Neural progenitor cell (in vitro differentiated cells): ENCODE results near the gene ARFGAP3. TPM values are rescaled to one million over a fixed set of nuclear protein-coding genes. Genes with fewer than 3 reads are reported as not detected.

Experiments used
- DNase-seq: peaks from one replicate; pipeline ENCODE4 v3.0.0-alpha.2; 2016; ENCODE audit warnings: low spot score
- H2AFZ ChIP-seq: fragments of 200-600 bp; sonication (generic); replicated peaks from 2 replicates; pipeline ENCODE4 v1.6.1; 2016; ENCODE audit warnings: antibody characterized with exemption
- H3F3A ChIP-seq: fragments of 200-600 bp; sonication (generic); 2 replicates; pipeline ENCODE4 v1.6.1; 2016; ENCODE audit warnings: antibody characterized with exemption, low read depth
- H3K27ac ChIP-seq: fragments of 200-600 bp; sonication (generic); 2 replicates; pipeline ENCODE4 v1.5.1; 2016; ENCODE audit warnings: mild to moderate bottlenecking
- H3K27me3 ChIP-seq: fragments of 200-600 bp; sonication (generic); 2 replicates; pipeline ENCODE4 v1.6.1; 2016; ENCODE audit warnings: mild to moderate bottlenecking, moderate library complexity
- H3K36me3 ChIP-seq: fragments of 200-600 bp; sonication (generic); 2 replicates; pipeline ENCODE4 v1.5.1; 2016
- H3K4me1 ChIP-seq: fragments of 200-600 bp; sonication (generic); 2 replicates; pipeline ENCODE4 v1.6.1; 2016; ENCODE audit warnings: mixed run types
- H3K4me2 ChIP-seq: fragments of 200-600 bp; sonication (generic); 2 replicates; pipeline ENCODE4 v1.6.1; 2016
- H3K4me3 ChIP-seq: fragments of 200-600 bp; sonication (generic); 2 replicates; pipeline ENCODE4 v1.5.1; 2016
- H3K79me2 ChIP-seq: fragments of 200-600 bp; sonication (generic); 2 replicates; pipeline ENCODE4 v1.6.1; 2016; ENCODE audit warnings: low read depth
- H3K9ac ChIP-seq: fragments of 200-600 bp; sonication (generic); 2 replicates; pipeline ENCODE4 v1.6.1; 2016
- H3K9me3 ChIP-seq: fragments of 200-600 bp; sonication (generic); 2 replicates; pipeline ENCODE4 v1.5.1; 2016; ENCODE audit warnings: low read depth
- H4K20me1 ChIP-seq: fragments of 200-600 bp; sonication (generic); 2 replicates; pipeline ENCODE4 v1.6.1; 2016; ENCODE audit warnings: low read depth
- H3K27ac Mint-ChIP-seq: 3 replicates; pipeline ENCODE4 v1.8.0; 2021; ENCODE audit warnings: mixed read lengths
- H3K27me3 Mint-ChIP-seq: 2 replicates; pipeline ENCODE4 v1.8.0; 2022; ENCODE audit warnings: low read depth, mild to moderate bottlenecking, inconsistent platforms, moderate library complexity, mixed read lengths; ENCODE audit not compliant: insufficient read depth
- H3K36me3 Mint-ChIP-seq: 3 replicates; pipeline ENCODE4 v1.8.0; 2021; ENCODE audit warnings: mixed read lengths
- H3K4me1 Mint-ChIP-seq: 3 replicates; pipeline ENCODE4 v1.8.0; 2021; ENCODE audit warnings: mixed read lengths
- H3K4me3 Mint-ChIP-seq: 3 replicates; pipeline ENCODE4 v1.8.0; 2021; ENCODE audit warnings: mild to moderate bottlenecking, moderate library complexity, mixed read lengths
- H3K9me3 Mint-ChIP-seq: 3 replicates; pipeline ENCODE4 v1.8.0; 2020; ENCODE audit warnings: mixed read lengths
- EZH2 ChIP-seq: fragments of 200-600 bp; sonication (generic); IDR thresholded peaks from 2 replicates; pipeline ENCODE4 v1.6.1; 2017; ENCODE audit warnings: antibody characterized with exemption, mild to moderate bottlenecking, moderate library complexity
- EZH2phosphoT487 ChIP-seq: fragments of 200-600 bp; sonication (generic); IDR thresholded peaks from 2 replicates; pipeline ENCODE4 v1.6.1; 2017; ENCODE audit warnings: antibody characterized with exemption
- total RNA-seq: library from RNA; depleted of rRNA; stranded (reverse); fragments of >200 nt; gene quantifications from 2 replicates; pipeline ENCODE4 v1.2.3, GENCODE V29; 2015; ENCODE audit warnings: low replicate concordance
- TF ChIP-seq, protein P1 (sequence below): fragments of 200-600 bp; sonication (generic); IDR thresholded peaks from 2 replicates; pipeline ENCODE4 v1.5.1; 2017; ENCODE audit warnings: antibody characterized with exemption, mild to moderate bottlenecking

Gene ARFGAP3
- total RNA-seq, 1 donor from 2014 or later = 53.9 TPM

- H3K4me3 Mint-ChIP-seq = no peak overlapping the region
- no peaks in the 10 kb centered on the region for H3K4me1 Mint-ChIP-seq
- H3K9ac ChIP-seq = no peak overlapping the region
- no peaks in the 10 kb centered on the region for H3K36me3 ChIP-seq
- DNase-seq = no peak
- H3K27ac ChIP-seq = no peak overlapping the region
- H3K27ac Mint-ChIP-seq = no peak overlapping the region
- H3K4me2 ChIP-seq = no peak overlapping the region
- TF ChIP-seq EZH2phosphoT487 (no peak), EZH2 (no peak)
- TF ChIP-seq, protein P1, sequence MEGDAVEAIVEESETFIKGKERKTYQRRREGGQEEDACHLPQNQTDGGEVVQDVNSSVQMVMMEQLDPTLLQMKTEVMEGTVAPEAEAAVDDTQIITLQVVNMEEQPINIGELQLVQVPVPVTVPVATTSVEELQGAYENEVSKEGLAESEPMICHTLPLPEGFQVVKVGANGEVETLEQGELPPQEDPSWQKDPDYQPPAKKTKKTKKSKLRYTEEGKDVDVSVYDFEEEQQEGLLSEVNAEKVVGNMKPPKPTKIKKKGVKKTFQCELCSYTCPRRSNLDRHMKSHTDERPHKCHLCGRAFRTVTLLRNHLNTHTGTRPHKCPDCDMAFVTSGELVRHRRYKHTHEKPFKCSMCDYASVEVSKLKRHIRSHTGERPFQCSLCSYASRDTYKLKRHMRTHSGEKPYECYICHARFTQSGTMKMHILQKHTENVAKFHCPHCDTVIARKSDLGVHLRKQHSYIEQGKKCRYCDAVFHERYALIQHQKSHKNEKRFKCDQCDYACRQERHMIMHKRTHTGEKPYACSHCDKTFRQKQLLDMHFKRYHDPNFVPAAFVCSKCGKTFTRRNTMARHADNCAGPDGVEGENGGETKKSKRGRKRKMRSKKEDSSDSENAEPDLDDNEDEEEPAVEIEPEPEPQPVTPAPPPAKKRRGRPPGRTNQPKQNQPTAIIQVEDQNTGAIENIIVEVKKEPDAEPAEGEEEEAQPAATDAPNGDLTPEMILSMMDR = no peak
- no peaks in the 10 kb centered on the region for H3F3A ChIP-seq
- no peaks in the 10 kb centered on the region for H3K4me1 ChIP-seq
- no peaks in the 10 kb centered on the region for H3K27me3 ChIP-seq
- H3K9me3 ChIP-seq = no peaks in the 10 kb centered on the region
- peaks cover 12% of the 10 kb centered on the region for H3K36me3 Mint-ChIP-seq
- no peak overlapping the region for H3K4me3 ChIP-seq
- no peaks in the 10 kb centered on the region for H3K27me3 Mint-ChIP-seq
- no peak overlapping the region for H2AFZ ChIP-seq
- no peaks in the 10 kb centered on the region for H3K9me3 Mint-ChIP-seq
- H4K20me1 ChIP-seq = no peaks in the 10 kb centered on the region
- no peaks in the 10 kb centered on the region for H3K79me2 ChIP-seq
Observed at GRCh38 chr22:42836026-42836425, 21.0 kb downstream of the ARFGAP3 start.

DNA sequence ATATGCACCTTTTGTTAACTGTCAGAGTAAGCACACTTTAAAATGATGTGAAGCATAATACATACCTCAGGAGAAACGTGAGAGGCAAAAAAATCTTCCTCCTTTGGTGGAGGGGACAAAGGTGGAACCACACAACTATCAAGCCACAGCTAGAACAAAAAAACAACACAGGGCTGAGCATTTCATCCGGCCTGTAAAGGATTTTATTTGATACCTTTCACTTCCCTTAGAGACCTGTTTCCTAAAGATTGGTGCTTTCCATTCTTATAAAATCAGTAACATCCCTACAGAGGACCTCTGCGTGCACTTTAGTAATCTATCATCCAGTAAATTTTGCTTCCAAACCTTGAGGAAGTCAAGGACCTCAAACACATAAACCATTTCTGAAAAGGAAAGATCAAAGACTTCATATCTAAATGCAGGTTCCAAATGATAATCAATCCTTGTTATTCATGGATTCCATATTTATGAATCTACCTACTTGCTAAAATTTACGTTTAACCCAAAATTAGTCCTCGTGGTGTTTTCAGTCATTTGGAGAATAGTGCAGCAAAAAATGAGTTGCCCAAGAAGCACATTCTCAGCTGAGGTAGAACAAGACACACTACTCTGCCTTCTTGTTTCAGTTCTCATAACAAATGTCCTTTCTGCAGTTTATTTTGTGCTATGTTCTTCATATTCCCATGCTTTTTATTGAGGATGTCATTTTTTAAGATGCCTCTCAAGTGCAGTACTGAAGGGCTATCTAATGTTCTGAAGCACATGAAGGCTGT is 22.7 kb downstream of the ARFGAP3 start:
- Mint-ChIP-seq H3K4me1 (no peaks in the 10 kb centered on the region), H3K27ac (no peak overlapping the region), H3K9me3 (no peaks in the 10 kb centered on the region), H3K4me3 (no peak overlapping the region), H3K36me3 (peaks cover 11% of the 10 kb centered on the region), H3K27me3 (no peaks in the 10 kb centered on the region)
- DNase-seq = no peak
- no peaks in the 10 kb centered on the region for H3K4me1 ChIP-seq
- H3K4me3 ChIP-seq = no peak overlapping the region
- TF ChIP-seq, protein P1 = no peak
- no peak for TF ChIP-seq EZH2phosphoT487
- TF ChIP-seq EZH2 = no peak
- H4K20me1 ChIP-seq = no peaks in the 10 kb centered on the region
- no peaks in the 10 kb centered on the region for H3K79me2 ChIP-seq
- H3K36me3 ChIP-seq = peaks cover 5% of the 10 kb centered on the region
- no peak overlapping the region for H3K4me2 ChIP-seq
- H3K9ac ChIP-seq = no peak overlapping the region
- H2AFZ ChIP-seq = no peak overlapping the region
- no peaks in the 10 kb centered on the region for H3F3A ChIP-seq
- no peak overlapping the region for H3K27ac ChIP-seq
- no peaks in the 10 kb centered on the region for H3K9me3 ChIP-seq
- H3K27me3 ChIP-seq = no peaks in the 10 kb centered on the region

DNA sequence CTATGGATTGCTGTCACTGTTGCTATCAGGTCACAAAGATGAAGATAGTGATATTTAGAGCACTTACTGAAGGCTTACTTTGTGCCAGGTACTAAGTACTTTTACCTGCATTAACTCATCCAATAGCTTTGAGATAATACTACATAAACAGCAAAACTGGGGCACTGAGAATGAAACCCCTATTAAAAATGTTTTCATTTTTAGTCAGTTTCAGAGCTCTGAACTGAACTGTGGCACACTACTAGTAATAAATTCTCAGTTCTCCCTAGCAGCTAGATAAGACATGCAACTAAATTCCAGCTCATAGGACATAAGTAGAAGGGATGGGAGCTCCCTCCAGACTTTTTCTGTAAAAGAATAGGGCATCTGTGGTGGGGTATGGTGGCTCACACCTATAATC is 24.0 kb downstream of the ARFGAP3 start:
- Histone ChIP-seq H3K4me1 (no peaks in the 10 kb centered on the region), H3K4me3 (no peak overlapping the region), H3K27me3 (no peaks in the 10 kb centered on the region), H3K4me2 (no peak overlapping the region), H3K79me2 (no peaks in the 10 kb centered on the region), H2AFZ (no peak overlapping the region), H4K20me1 (no peaks in the 10 kb centered on the region), H3K27ac (no peak overlapping the region), H3K36me3 (peaks cover 6% of the 10 kb centered on the region), H3K9me3 (no peaks in the 10 kb centered on the region), H3F3A (no peaks in the 10 kb centered on the region), H3K9ac (no peak overlapping the region)
- no peak for TF ChIP-seq EZH2
- no peak for TF ChIP-seq EZH2phosphoT487
- TF ChIP-seq, protein P1 = no peak
- H3K27ac Mint-ChIP-seq = no peak overlapping the region
- H3K4me3 Mint-ChIP-seq = no peak overlapping the region
- H3K36me3 Mint-ChIP-seq = peaks cover 14% of the 10 kb centered on the region
- H3K27me3 Mint-ChIP-seq = no peaks in the 10 kb centered on the region
- no peak for DNase-seq
- H3K4me1 Mint-ChIP-seq = no peaks in the 10 kb centered on the region
- no peaks in the 10 kb centered on the region for H3K9me3 Mint-ChIP-seq
